ENCODE results near the gene SCYGR2. TPM values are rescaled to one million over a fixed set of nuclear protein-coding genes. Genes with fewer than 3 reads are reported as not detected.

The SCYGR2 gene
- total RNA-seq, 1 donor from 2014 or later, result not detected

- H3K27ac Mint-ChIP-seq, result no peak overlapping the region
- H3K27me3 ChIP-seq, result no peaks in the 10 kb centered on the region
- H3K27me3 Mint-ChIP-seq (ENCODE audit: insufficient read depth, low read depth), result peaks cover 5% of the 10 kb centered on the region
- no peaks in the 10 kb centered on the region for H3K36me3 Mint-ChIP-seq
- H3K79me2 ChIP-seq (ENCODE audit: low read depth), result no peaks in the 10 kb centered on the region
- H3K4me2 ChIP-seq, result no peak overlapping the region
- peaks cover 6% of the 10 kb centered on the region for H3K4me1 ChIP-seq
- H4K20me1 ChIP-seq (ENCODE audit: low read depth), result no peaks in the 10 kb centered on the region
- TF ChIP-seq CTCF (IDR thresholded peaks at IDR 0.05) (no peak), EZH2phosphoT487 (IDR thresholded peaks at IDR 0.05) (no peak), EZH2 (IDR thresholded peaks at IDR 0.05) (no peak)
- H3F3A ChIP-seq (ENCODE audit: low read depth), result no peaks in the 10 kb centered on the region
- H3K4me3 ChIP-seq, result no peak overlapping the region
- H3K4me3 Mint-ChIP-seq, result no peak overlapping the region
- no peaks in the 10 kb centered on the region for H3K9me3 Mint-ChIP-seq
- H3K9me3 ChIP-seq (ENCODE audit: low read depth), result no peaks in the 10 kb centered on the region
- H3K36me3 ChIP-seq, result no peaks in the 10 kb centered on the region
- no peak for DNase-seq (ENCODE audit: low spot score)
- H3K9ac ChIP-seq, result no peak overlapping the region
- H3K4me1 Mint-ChIP-seq, result no peaks in the 10 kb centered on the region
- no peak overlapping the region for H3K27ac ChIP-seq
- H2AFZ ChIP-seq (replicated peaks), result no peak overlapping the region
Measured at GRCh38 chr2:227625420-227625819, 26.7 kb downstream of the SCYGR2 start.

GRCh38 chr2:227626580-227627151 is 28.0 kb downstream of the SCYGR2 start:
- H2AFZ ChIP-seq (replicated peaks), result no peak overlapping the region
- peaks cover 6% of the 10 kb centered on the region for H3K27me3 Mint-ChIP-seq (ENCODE audit: insufficient read depth, low read depth)
- H3K27me3 ChIP-seq, result no peaks in the 10 kb centered on the region
- H3K36me3 Mint-ChIP-seq, result no peaks in the 10 kb centered on the region
- no peak overlapping the region for H3K4me3 ChIP-seq
- no peak for TF ChIP-seq EZH2 (IDR thresholded peaks at IDR 0.05)
- TF ChIP-seq CTCF (IDR thresholded peaks at IDR 0.05), result no peak
- no peak for TF ChIP-seq EZH2phosphoT487 (IDR thresholded peaks at IDR 0.05)
- H3K4me1 Mint-ChIP-seq, result no peaks in the 10 kb centered on the region
- peaks cover 6% of the 10 kb centered on the region for H3K4me1 ChIP-seq
- H4K20me1 ChIP-seq (ENCODE audit: low read depth), result no peaks in the 10 kb centered on the region
- DNase-seq (ENCODE audit: low spot score), result no peak
- H3K4me3 Mint-ChIP-seq, result no peak overlapping the region
- no peaks in the 10 kb centered on the region for H3F3A ChIP-seq (ENCODE audit: low read depth)
- no peaks in the 10 kb centered on the region for H3K9me3 Mint-ChIP-seq
- no peaks in the 10 kb centered on the region for H3K36me3 ChIP-seq
- H3K4me2 ChIP-seq, result no peak overlapping the region
- no peak overlapping the region for H3K9ac ChIP-seq
- H3K27ac ChIP-seq, result no peak overlapping the region
- H3K79me2 ChIP-seq (ENCODE audit: low read depth), result no peaks in the 10 kb centered on the region
- H3K9me3 ChIP-seq (ENCODE audit: low read depth), result no peaks in the 10 kb centered on the region
- no peak overlapping the region for H3K27ac Mint-ChIP-seq

- Mint-ChIP-seq H3K4me3 (no peak overlapping the region), H3K36me3 (no peaks in the 10 kb centered on the region), H3K9me3 (no peaks in the 10 kb centered on the region), H3K4me1 (no peaks in the 10 kb centered on the region), H3K27ac (no peak overlapping the region), H3K27me3 (ENCODE audit: insufficient read depth, low read depth) (peaks cover 3% of the 10 kb centered on the region)
- H4K20me1 ChIP-seq (ENCODE audit: low read depth), result no peaks in the 10 kb centered on the region
- H2AFZ ChIP-seq (replicated peaks), result no peak overlapping the region
- no peak overlapping the region for H3K27ac ChIP-seq
- no peak overlapping the region for H3K9ac ChIP-seq
- no peaks in the 10 kb centered on the region for H3K36me3 ChIP-seq
- no peak for DNase-seq (ENCODE audit: low spot score)
- H3K4me3 ChIP-seq, result no peak overlapping the region
- H3K4me2 ChIP-seq, result no peak overlapping the region
- peaks cover 6% of the 10 kb centered on the region for H3K4me1 ChIP-seq
- no peaks in the 10 kb centered on the region for H3K27me3 ChIP-seq
- no peaks in the 10 kb centered on the region for H3F3A ChIP-seq (ENCODE audit: low read depth)
- no peaks in the 10 kb centered on the region for H3K79me2 ChIP-seq (ENCODE audit: low read depth)
- no peaks in the 10 kb centered on the region for H3K9me3 ChIP-seq (ENCODE audit: low read depth)
- TF ChIP-seq CTCF (IDR thresholded peaks at IDR 0.05), result no peak
- no peak for TF ChIP-seq EZH2 (IDR thresholded peaks at IDR 0.05)
- TF ChIP-seq EZH2phosphoT487 (IDR thresholded peaks at IDR 0.05), result no peak
Measured at GRCh38 chr2:227627769-227628168, 29.1 kb downstream of the SCYGR2 start.
